SKM-1 (cell line): ENCODE measurements around the gene SNRNP27.

Experiments
- DNase-seq: peaks from one replicate; lab custom pipeline; 2025; ENCODE audit not compliant: unreplicated experiment; lab: John Stamatoyannopoulos, UW

Gene SNRNP27

GRCh38 chr2:69914950-69915945 is 21.5 kb downstream of the SNRNP27 start, which contains the start of gene MXD1:
TSS of gene MXD1 (plus strand) at chr2:69915109. CDS start at chr2:69915331, 222 bp downstream.
- DNase-seq = no peak

DNA sequence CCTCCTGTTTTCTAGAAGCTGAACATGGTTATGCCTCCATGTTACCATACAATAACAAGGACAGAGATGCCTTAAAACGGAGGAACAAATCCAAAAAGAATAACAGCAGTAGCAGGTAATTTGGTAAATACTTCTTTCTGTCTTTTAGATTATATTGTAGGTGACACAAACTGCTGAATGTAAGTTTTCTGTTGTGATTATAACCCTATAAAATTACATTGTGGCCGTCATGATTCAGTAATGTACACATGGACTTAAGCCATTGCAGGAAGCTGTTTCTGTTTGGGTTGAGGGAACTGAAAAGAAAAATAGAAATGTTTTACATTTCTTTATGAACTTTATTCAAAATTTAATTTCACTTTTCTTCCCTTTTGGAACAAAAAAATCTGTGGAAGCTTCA is 22.4 kb downstream of the SNRNP27 start:
- DNase-seq = no peak

- no peak for DNase-seq
Observed at GRCh38 chr2:69917852-69918251, 24.1 kb downstream of the SNRNP27 start.

- peak; percentile 26 for DNase-seq
Observed at GRCh38 chr2:69918401-69918800, 24.6 kb downstream of the SNRNP27 start.

DNA sequence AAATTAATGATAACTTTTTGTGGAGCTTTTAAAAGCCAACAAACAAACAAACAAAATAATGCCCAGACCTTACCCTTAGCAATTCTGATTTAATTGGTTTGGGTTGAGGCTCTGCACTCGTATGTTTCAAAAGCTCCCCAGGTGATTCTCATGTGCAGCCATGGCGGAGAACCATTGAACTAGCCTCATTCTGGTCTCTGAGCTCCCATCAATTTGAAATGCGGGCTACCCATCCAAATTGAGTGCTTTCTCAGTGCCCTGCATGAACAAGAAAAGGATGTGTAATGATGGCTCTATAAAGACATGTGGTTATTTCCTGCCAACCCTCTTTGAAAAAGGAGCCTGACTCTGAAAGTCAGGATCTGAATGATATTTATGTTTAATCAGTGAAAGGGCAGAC is 29.4 kb downstream of the SNRNP27 start:
- DNase-seq = no peak

GRCh38 chr2:69926849-69927515 is 33.2 kb downstream of the SNRNP27 start:
- DNase-seq = peak; percentile 92

DNA sequence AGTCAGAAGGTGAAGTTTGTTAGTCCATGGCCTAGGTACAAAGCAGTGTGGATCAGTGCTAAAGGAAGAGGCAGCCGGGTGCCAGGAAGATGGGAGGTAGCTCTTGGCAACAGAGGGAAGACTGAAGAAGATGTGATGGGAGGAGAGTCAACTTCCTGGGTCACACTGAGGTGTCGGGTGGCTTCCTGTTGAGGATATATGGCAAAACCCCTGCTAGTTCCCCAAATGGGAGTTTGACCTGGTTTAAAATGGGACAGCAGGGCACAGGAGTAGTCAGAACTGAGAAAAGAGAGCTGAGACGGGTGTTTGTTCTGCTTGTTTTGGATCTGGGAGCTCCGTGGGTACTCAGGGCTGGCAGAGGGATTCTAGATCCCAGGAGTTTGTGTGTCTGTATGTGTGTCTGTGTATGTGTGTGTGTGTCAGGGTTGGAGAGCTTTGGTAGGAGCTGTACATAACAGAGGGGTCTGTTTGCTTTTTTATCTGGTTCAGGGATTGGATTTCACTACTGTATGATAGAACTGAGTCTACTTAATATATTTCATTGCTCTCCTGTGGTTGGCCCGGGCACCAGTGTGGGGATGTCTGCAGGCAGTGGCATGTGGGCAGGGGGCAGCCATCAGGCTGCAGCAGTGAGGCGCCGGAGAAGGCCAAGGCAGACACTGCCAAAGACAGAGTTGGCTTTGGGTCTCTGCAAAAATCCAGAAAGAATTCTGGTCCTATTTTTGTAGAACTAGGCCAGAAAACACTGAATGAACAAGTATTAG is 38.3 kb downstream of the SNRNP27 start:
- DNase-seq = no peak

- DNase-seq = no peak
Observed at GRCh38 chr2:69932596-69932922, 38.8 kb downstream of the SNRNP27 start.

GRCh38 chr2:69933254-69933828 is 39.6 kb downstream of the SNRNP27 start:
- DNase-seq = peak; percentile 52

- DNase-seq = no peak
Observed at GRCh38 chr2:69933839-69934613, 40.3 kb downstream of the SNRNP27 start.

DNA sequence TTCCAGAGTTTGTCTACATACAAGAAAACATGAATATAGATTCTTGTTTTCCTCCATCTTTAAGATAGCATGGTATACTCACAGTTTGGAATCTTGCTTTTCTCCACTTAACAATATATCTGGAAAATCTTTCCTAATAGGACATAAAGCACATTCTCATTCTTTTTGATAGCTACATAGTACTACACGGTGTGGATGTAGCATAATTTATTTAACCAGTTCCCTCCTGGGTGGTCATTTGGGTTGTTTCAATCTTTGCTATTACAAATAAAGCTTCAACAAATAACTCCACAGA is 40.8 kb downstream of the SNRNP27 start:
- DNase-seq = no peak

DNA sequence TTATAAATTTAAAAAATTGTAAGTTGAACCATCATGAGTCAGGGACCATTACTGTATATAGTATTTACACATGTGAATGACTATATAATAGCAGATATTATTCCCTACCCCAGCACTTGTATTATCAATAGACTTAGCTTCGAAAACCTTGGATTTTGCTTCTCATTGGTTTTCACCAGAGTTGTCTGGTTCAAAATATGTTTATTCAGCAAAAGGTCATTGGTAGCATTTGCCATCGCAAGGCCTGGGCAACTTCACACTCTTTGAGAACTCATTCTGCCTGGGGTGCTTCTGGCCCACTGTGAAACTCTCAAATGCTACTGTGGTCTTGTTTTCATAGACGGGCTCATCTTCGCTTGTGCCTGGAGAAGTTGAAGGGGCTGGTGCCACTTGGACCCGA is 41.3 kb downstream of the SNRNP27 start:
- no peak for DNase-seq

DNA sequence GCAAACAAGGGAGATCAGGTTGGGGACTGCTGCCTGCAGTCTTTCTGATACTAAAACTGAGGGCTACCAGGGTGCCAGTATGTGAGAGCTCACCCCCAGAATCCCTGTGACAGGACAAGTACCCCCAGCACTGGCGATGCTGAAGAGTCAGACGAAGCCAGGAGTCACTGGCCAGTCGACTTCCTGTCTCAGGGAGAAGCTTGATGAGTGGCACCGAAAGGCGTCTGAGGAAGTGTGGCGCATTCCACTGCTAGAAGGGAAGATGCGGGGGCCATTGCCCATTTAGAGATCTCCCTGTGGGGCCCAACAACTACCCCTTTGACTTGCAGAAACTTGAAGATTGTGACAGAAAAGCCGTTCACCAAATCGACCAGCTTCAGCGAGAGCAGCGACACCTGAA is 43.1 kb downstream of the SNRNP27 start:
- no peak for DNase-seq

GRCh38 chr2:69937968-69938367 is 44.2 kb downstream of the SNRNP27 start:
- no peak for DNase-seq

GRCh38 chr2:69939722-69940121 is 46.0 kb downstream of the SNRNP27 start:
- DNase-seq = no peak

GRCh38 chr2:69940691-69941090 is 46.9 kb downstream of the SNRNP27 start:
- DNase-seq = no peak

DNA sequence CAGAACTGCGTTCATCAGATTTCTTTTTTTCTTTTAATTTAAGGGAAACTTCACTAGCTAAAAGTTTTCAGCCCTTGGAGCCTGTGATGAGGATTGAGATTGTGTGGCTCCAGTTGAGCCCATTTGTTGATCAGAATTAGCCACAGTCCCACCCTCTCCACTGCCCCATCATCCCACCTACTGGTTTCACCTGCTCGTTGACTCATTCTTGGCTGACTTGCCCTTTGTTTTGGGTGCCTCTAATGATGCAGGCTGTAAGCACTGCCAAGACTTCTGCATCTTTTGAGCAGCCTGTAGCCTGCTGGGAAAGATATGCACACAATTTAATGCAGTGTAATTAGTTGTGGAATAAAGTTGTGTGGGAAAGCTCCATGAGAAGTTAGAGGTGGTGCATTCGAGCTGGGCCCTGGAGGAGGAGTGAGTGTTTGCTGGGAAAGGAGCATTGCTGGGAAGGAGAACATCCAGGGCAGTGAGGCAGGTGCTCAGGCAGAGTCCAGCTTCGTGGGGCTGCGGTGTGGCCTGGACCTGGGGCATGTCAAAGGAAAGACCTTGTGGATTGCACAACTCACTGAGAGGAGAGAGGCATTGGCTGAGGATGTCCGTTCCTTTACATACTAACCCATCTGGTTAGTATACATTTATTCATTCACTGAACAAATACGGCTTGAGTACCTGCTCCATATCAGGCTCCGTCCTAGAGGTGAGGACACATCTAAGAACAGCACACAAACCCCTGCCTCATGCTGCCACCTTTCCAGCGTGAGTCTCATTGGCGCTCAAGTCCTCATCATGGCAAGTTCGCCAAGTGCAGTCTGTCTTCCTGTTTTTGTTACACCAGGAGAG is 49.5 kb downstream of the SNRNP27 start:
- DNase-seq = no peak

DNA sequence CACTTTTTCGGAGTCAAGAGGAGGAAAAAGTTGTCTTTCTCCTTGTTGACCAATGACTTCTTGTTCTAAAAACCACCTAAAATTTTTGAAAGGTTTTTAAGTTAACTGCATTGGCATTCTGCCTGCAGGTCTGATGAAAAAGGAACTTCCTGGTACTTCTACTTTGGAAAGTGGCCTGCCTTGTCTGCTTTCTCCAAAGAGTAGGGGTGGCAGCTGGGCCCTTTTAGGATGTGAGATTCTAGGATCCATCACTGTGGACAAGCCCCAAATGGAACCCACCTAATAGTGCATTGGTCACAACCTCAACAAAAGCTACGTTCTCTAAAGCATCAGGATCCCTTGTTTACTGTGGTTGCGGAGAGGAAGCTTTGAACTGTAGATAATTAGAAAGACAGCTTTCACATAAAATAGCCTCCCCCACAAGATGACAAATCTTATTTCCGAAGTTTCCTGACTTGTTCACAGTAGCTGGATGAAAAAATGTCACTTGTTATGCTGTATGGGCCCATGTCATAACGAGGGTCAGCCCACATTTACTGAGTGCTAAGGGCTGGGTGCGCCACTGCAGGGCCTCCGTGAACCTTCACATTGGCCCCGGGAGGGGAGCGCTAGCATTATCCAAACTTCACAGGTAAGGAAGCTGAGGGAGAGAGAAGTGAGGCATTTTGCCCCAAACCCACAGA is 50.2 kb downstream of the SNRNP27 start:
- no peak for DNase-seq

- no peak for DNase-seq
Observed at GRCh38 chr2:69944756-69945155, 51.0 kb downstream of the SNRNP27 start.
